ENCODE measurements around the gene CFP.

- TF ChIP-seq YY1 (IDR thresholded peaks at IDR 0.05; ENCODE audit: insufficient read depth, insufficient read length), result no peak
- no peak for TF ChIP-seq ZNF274 (IDR thresholded peaks at IDR 0.05; ENCODE audit: low read depth, low read length)
Observed at GRCh38 chrX:47658301-47658683, 28.6 kb upstream of the CFP start.

All from NT2/D1 (cell line).